Measurements from ENCODE around the gene SAMD1. TPM values are rescaled to one million over a fixed set of nuclear protein-coding genes. Genes with fewer than 3 reads are reported as not detected.

The SAMD1 gene
- total and polyA plus RNA-seq, 2 of the 13 experiments (the other 11 are each of a cell fraction or from before 2014, with no cell fraction given), result 17.5 to 45.0 TPM

DNA sequence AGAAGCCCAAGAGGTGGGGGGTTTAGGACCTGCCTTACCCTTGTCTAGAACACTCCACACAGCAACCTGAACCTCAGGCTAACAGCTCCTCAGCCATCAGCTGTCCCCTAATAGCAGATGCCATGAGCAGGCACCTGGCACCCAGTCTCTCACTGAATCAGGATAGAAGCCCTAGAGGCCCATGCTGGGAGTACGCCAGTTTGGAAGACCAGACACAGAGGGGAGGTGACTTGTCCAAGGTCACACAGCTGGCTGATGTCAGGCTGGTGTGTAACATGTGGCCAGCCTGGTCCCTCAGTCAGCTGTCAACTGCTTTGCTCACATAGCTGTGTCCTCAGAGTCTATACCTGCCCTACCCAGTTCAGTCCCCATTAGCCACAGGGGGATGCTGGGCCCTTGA, 12.8 kb upstream of the SAMD1 start (continued):
- TF ChIP-seq YEATS4 (CRISPR knock-in tag; IDR thresholded peaks at IDR 0.05; ENCODE audit: borderline replicate concordance), result no peak
- TF ChIP-seq ZNF781 (CRISPR knock-in tag; IDR thresholded peaks at IDR 0.05; ENCODE audit: borderline replicate concordance, not compliant biosample characterization), result no peak
- no peak for TF ChIP-seq ZNF333 (CRISPR knock-in tag; IDR thresholded peaks at IDR 0.05; ENCODE audit: borderline replicate concordance)
- no peak for TF ChIP-seq MNT (IDR thresholded peaks at IDR 0.05)
- no peak for TF ChIP-seq NCOA2 (CRISPR knock-in tag; IDR thresholded peaks at IDR 0.05)

DNA sequence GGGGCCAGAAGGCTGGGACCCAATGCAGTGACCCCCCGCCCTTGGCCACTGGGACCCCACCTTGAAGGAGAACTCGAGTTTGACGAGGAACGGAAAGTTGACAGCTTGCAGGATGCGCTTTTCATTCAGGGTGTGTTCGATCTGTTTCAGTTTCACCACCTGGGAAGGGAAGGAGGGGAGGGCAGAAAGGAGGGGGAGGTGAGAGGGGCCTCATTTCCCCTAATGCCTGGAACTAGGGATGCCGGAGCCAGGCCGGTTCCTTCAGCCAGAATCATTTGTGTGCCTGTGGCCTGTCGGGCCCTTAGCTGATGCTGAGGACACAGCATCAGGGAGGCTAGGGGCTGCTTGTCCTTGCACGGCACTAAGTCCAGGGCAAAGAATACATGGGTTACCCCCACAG, 12.2 kb upstream of the SAMD1 start:
- no peak overlapping the region for H3K27ac ChIP-seq (ENCODE audit: extremely low read length, insufficient read depth, low read length)
- 98% methylated on average over 9 of the region's 10 CpGs for WGBS (ENCODE audit: low lambda C conversion rate)
- FAIRE-seq (no peak), ATAC-seq (no peak), DNase-seq (ENCODE audit: low spot score) (no peak)
- TF ChIP-seq REXO4 (CRISPR knock-in tag; IDR thresholded peaks at IDR 0.05; ENCODE audit: borderline replicate concordance) (no peak), ZNF160 (CRISPR knock-in tag; IDR thresholded peaks at IDR 0.05) (no peak), ZNF549 (CRISPR knock-in tag; IDR thresholded peaks at IDR 0.05) (no peak), KDM4B (CRISPR knock-in tag; IDR thresholded peaks at IDR 0.05) (no peak), FOXC1 (CRISPR knock-in tag; IDR thresholded peaks at IDR 0.05; ENCODE audit: borderline replicate concordance) (no peak)
- no TSS peak for BruUV-seq (replicated peaks)
- H3K79me2 ChIP-seq (ENCODE audit: insufficient read depth, low read length), result no peaks in the 10 kb centered on the region
- H4K20me1 ChIP-seq (ENCODE audit: insufficient read depth, low read length), result no peaks in the 10 kb centered on the region
- H2AFZ ChIP-seq (ENCODE audit: low read length), result no peak overlapping the region
- H3K9ac ChIP-seq (ENCODE audit: insufficient read depth, low read depth, low read length), result no peak overlapping the region
- intact Hi-C loops (cut with micrococcal nuclease; ENCODE audit: unreplicated experiment) (no loop called here), in situ Hi-C loops (cut with HindIII; ENCODE audit: extremely low pct_ligation_motif_present, low pct_unique_long_range_greater_than_20kb) (no loop called here)
- H3K27me3 ChIP-seq (ENCODE audit: control insufficient read depth in 1 of 2, insufficient read depth in 2 of 2, low read length in 2 of 2), result no peaks in the 10 kb centered on the region
- peaks cover 7 to 21% of the 10 kb centered on the region in 2 experiments for H3K36me3 ChIP-seq (replicated peaks in 1 of 2; ENCODE audit: control insufficient read depth in 1 of 2, insufficient read depth in 2 of 2, low read length in 2 of 2)
- H3K9me3 ChIP-seq (ENCODE audit: low read length), result no peaks in the 10 kb centered on the region
- ChIA-PET POLR2A (no interaction called here), CTCF (ENCODE audit: low intra/inter-chr PET ratio, low total read pairs) (no interaction called here)
- H3K4me2 ChIP-seq (ENCODE audit: low read depth, low read length), result no peak overlapping the region
- no peaks in the 10 kb centered on the region for H3K4me1 ChIP-seq (ENCODE audit: insufficient read depth, low read length)
- no peak overlapping the region for H3K4me3 ChIP-seq (replicated peaks in 1 of 3; ENCODE audit: insufficient read depth in 1 of 3, low read depth in 2 of 3, low read length in 3 of 3)
